AG20443 (cell line): Measurements from ENCODE around the gene CEP120.

Experiments
- DNase-seq: peaks from one replicate; pipeline ENCODE4 v3.0.0; 2012; ENCODE audit warnings: low spot score, mixed read lengths

Gene CEP120

DNA sequence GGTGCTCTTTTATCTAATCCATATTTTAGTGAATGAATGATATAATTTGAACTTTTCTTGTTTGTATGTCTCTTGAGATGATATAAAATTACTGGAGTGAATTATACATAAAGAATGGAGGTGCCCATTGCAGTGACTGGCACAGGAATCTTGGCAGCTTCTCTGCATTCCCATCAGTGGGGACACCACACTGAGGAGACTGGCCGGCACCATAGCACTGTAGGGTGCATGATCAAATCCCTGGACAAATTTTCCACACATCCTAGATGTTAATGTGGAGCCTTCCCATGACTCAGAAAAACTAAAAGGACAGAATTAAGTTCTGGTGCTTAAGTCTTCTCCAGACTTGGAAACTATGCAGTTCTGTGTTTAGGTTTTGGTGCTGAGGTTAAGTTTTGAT is 124.1 kb downstream of the CEP120 start:
- no peak for DNase-seq

DNA sequence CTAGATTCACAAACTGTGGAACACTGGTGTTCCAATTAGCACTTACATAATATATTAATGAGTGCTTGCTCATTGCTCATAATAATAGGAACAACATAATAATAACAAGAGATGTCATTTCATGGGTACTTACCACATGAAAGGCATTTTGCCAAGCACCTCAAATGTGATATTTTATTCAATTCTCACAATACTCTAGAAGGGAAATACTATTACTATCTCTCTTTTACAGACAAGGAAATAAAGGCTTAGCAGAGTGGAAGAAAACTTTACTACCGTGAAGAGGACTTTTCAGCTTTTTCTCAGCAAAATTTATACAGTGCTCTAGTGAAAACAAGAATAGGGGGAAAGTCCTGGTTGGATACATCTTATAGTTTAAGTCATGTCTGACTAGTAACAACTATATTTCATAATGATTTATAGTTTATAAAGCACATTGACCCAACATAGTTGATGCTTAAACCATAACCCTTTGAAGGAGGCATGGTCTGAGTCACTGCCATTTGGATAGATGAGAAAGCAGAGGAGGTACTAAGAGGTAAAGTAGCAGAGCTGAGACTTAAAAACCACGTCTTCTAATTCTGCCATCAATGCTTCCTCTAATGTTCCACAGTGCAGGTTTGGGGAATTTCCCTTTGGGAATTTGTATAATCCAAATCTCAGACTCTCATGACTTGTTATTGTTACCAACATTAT is 124.7 kb downstream of the CEP120 start:
- DNase-seq: no peak

DNA sequence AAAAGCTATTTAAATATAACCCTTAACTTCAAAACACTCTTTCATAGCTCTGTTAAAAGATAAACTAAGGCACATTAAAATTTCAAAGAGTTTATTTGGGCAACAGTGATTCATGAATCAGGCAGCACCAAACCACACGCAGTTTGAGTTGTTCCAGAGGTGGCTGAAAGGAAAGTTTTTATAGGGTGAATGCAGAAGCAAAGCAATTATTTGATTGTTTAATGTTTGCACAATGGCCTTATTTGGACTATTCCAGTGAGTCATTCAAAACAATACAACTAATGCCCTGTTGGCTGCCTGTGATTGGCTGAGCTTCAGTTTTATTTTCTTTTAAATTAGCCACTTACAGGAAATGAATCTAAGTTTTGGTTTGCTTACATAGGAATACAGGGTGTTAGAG is 125.3 kb downstream of the CEP120 start:
- no peak for DNase-seq

DNA sequence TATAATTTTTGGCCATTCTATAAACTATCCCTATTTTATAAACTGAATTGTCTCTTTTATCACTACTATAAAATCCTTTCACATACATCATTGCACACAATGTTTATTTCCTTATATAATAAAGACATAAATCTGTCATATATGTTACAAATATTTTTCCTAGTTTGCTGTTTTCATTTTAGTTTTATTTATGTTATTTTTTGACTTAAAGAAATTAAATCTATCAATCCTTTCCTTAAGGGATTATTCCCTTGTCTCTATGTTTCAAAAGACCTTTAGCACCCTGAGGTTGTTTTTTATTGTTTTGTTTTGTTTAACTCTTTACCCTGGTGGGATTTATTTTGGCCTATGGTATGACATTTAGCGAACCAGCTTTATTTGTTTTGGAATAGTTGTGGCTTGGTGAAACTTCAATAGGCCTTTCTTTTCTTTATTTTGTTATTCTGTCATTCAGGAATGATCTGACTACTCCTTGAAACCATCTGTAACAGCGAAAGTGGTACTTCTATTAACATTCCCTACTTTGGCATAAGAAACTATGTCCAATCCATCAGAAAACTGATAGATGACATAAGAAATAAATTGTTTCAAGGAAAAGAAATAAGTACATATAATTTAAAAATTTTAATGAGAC is 125.9 kb downstream of the CEP120 start:
- DNase-seq: no peak
